ENCODE data around the gene SCD5.

The SCD5 gene

GRCh38 chr4:82613121-82613520 lies 185.5 kb downstream of the SCD5 start:
- no peak for DNase-seq

GRCh38 chr4:82611982-82612381 lies 186.6 kb downstream of the SCD5 start:
- DNase-seq: no peak
- H3K4me1 ChIP-seq: no peaks in the 10 kb centered on the region
- H3K27me3 ChIP-seq: no peaks in the 10 kb centered on the region
- no peaks in the 10 kb centered on the region for H3K9me3 ChIP-seq
- TF ChIP-seq CTCF (IDR thresholded peaks at IDR 0.05; ENCODE audit: low read depth, low read length): no peak
- H3K36me3 ChIP-seq: no peaks in the 10 kb centered on the region
- H3K4me3 ChIP-seq (ENCODE audit: low read depth, low read length): no peak overlapping the region

More at GRCh38 chr4:82613121-82613520, 185.5 kb downstream of the SCD5 start:
- Histone ChIP-seq H3K9me3 (no peaks in the 10 kb centered on the region), H3K36me3 (no peaks in the 10 kb centered on the region), H3K27me3 (no peaks in the 10 kb centered on the region), H3K4me1 (peaks cover 7% of the 10 kb centered on the region; the same call in 1 of the 2 replicates), H3K4me3 (ENCODE audit: low read depth, low read length) (no peak overlapping the region)
- no peak for TF ChIP-seq CTCF (IDR thresholded peaks at IDR 0.05; ENCODE audit: low read depth, low read length)

GRCh38 chr4:82611527-82611926 lies 187.1 kb downstream of the SCD5 start:
- Histone ChIP-seq H3K4me1 (no peaks in the 10 kb centered on the region), H3K9me3 (no peaks in the 10 kb centered on the region), H3K36me3 (no peaks in the 10 kb centered on the region), H3K4me3 (ENCODE audit: low read depth, low read length) (no peak overlapping the region), H3K27me3 (no peaks in the 10 kb centered on the region)
- DNase-seq: no peak
- TF ChIP-seq CTCF (IDR thresholded peaks at IDR 0.05; ENCODE audit: low read depth, low read length): no peak

- Histone ChIP-seq H3K4me3 (ENCODE audit: low read depth, low read length) (no peak overlapping the region), H3K9me3 (no peaks in the 10 kb centered on the region), H3K36me3 (no peaks in the 10 kb centered on the region), H3K4me1 (no peaks in the 10 kb centered on the region), H3K27me3 (no peaks in the 10 kb centered on the region)
- DNase-seq: no peak
- TF ChIP-seq CTCF (IDR thresholded peaks at IDR 0.05; ENCODE audit: low read depth, low read length): no peak
Observed at GRCh38 chr4:82610041-82610440, 188.6 kb downstream of the SCD5 start.

- no peaks in the 10 kb centered on the region for H3K36me3 ChIP-seq
- no peak for TF ChIP-seq CTCF (IDR thresholded peaks at IDR 0.05; ENCODE audit: low read depth, low read length)
- DNase-seq: no peak
- H3K4me1 ChIP-seq: no peaks in the 10 kb centered on the region
- no peak overlapping the region for H3K4me3 ChIP-seq (ENCODE audit: low read depth, low read length)
- no peaks in the 10 kb centered on the region for H3K27me3 ChIP-seq
- no peaks in the 10 kb centered on the region for H3K9me3 ChIP-seq
Observed at GRCh38 chr4:82606622-82607021, 192.0 kb downstream of the SCD5 start.

- Histone ChIP-seq H3K4me1 (no peaks in the 10 kb centered on the region), H3K4me3 (ENCODE audit: low read depth, low read length) (no peak overlapping the region), H3K36me3 (no peaks in the 10 kb centered on the region), H3K27me3 (no peaks in the 10 kb centered on the region), H3K9me3 (no peaks in the 10 kb centered on the region)
- TF ChIP-seq CTCF (IDR thresholded peaks at IDR 0.05; ENCODE audit: low read depth, low read length): no peak
- DNase-seq: no peak
Observed at GRCh38 chr4:82604522-82604921, 194.1 kb downstream of the SCD5 start.
